Stimulated activated effector memory CD8-positive, alpha-beta T cell treated with anti-CD3 and anti-CD28 coated beads, Interleukin-12 subunit alpha, Interleukin-12 subunit beta, amount 100 ng/mL, for 72 hours (primary cell): Measurements from ENCODE around the gene SNRPD1.
"Not testable (repeated sequence)": the region's sequence is repeated elsewhere in the genome, so short reads cannot be mapped to it uniquely, and the experiment has no call there.

Source experiments
- ATAC-seq: fragments of 150-1000 bp; cut with Tn5 transposase; 2 replicates; pipeline ENCODE4 v1.10.0; 2021
- DNase-seq, 2 donors: peaks; one replicate each; pipeline ENCODE4 v3.0.0; 2021 to 2022; ENCODE audit warnings: low spot score in 2 of 2
- H3K27ac Mint-ChIP-seq: one replicate; pipeline ENCODE4 v1.8.0; 2022; ENCODE audit warnings: mild to moderate bottlenecking, mixed read lengths
- H3K36me3 Mint-ChIP-seq: one replicate; pipeline ENCODE4 v1.8.0; 2022; ENCODE audit warnings: mild to moderate bottlenecking, mixed read lengths
- H3K4me1 Mint-ChIP-seq: one replicate; pipeline ENCODE4 v1.8.0; 2022; ENCODE audit warnings: mixed read lengths
- H3K4me3 Mint-ChIP-seq: one replicate; pipeline ENCODE4 v1.8.0; 2022; ENCODE audit warnings: mild to moderate bottlenecking, mixed read lengths
- H3K9me3 Mint-ChIP-seq: one replicate; pipeline ENCODE4 v1.8.0; 2022; ENCODE audit warnings: mixed read lengths

SNRPD1 gene

DNA sequence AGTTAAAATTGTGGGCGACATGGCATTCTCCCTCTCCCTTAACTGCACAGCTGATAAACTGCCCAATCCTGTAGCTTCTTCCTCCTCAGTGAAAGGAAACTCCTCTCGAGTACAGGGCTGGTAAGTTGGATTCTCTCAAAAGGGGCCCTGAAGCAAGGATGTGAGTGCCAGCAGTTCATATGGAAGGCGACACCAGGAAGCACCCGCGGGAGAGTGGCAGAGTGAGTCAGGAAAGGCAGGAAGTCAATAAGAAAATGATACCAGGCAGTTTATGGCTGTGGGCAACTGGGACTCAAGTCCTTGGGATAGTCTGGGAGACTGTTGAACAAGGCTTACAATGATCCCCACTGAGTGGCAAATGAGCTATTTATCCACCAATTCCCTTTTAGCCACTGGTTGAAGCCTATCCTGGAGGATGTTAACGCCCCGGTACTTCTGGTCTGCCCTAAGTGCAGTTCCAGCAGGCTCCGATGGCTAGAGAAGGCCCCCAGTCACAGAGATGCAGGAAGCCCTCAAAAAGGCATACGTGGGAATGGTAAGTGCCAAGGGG lies 57.7 kb downstream of the SNRPD1 start:
- Mint-ChIP-seq H3K4me1 (peaks cover 5% of the 10 kb centered on the region), H3K4me3 (no peak overlapping the region), H3K27ac (peak overlapping the region; percentile 18), H3K36me3 (peaks cover 12% of the 10 kb centered on the region), H3K9me3 (no peaks in the 10 kb centered on the region)
- ATAC-seq (no peak), DNase-seq (no peak)

GRCh38 chr18:21672521-21673267 lies 60.6 kb downstream of the SNRPD1 start:
- H3K9me3 Mint-ChIP-seq, result no peaks in the 10 kb centered on the region
- H3K27ac Mint-ChIP-seq, result no peak overlapping the region
- H3K4me3 Mint-ChIP-seq, result no peak overlapping the region
- DNase-seq (no peak), ATAC-seq (no peak)
- H3K4me1 Mint-ChIP-seq, result peaks cover 5% of the 10 kb centered on the region
- peaks cover 12% of the 10 kb centered on the region for H3K36me3 Mint-ChIP-seq

DNA sequence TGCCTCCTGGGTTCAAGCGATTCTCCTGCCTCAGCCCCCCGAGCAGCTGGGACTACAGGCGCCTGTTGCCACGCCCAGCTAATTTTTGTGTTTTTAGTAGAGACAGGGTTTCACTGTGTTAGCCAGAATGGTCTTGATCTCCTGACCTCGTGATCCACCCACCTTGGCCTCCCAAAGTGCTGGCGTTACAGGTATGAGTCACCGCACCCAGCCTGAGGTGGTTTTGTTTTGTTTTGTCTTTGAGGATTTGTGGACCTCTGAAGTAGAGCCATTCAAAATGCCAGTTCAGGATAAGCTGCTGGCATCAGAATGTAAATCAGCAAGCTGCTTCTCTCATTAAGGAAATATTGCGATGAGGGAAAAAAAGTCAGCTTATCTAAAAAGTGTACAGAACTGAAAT lies 63.2 kb downstream of the SNRPD1 start:
- not testable (repeated sequence) for H3K4me3 Mint-ChIP-seq, H3K27ac Mint-ChIP-seq, H3K4me1 Mint-ChIP-seq, DNase-seq, H3K9me3 Mint-ChIP-seq
- peak; percentile 60 for ATAC-seq
- H3K36me3 Mint-ChIP-seq, result peaks cover 12% of the 10 kb centered on the region

GRCh38 chr18:21678859-21679258 lies 66.7 kb downstream of the SNRPD1 start:
- DNase-seq, result no peak
- Mint-ChIP-seq H3K27ac (no peak overlapping the region), H3K9me3 (no peaks in the 10 kb centered on the region), H3K4me3 (no peak overlapping the region), H3K4me1 (peaks cover 5% of the 10 kb centered on the region), H3K36me3 (peaks cover 8% of the 10 kb centered on the region)
- no peak for ATAC-seq

GRCh38 chr18:21680161-21680560 lies 68.0 kb downstream of the SNRPD1 start:
- Mint-ChIP-seq H3K27ac (no peak overlapping the region), H3K4me1 (peaks cover 13% of the 10 kb centered on the region), H3K9me3 (no peaks in the 10 kb centered on the region), H3K4me3 (no peak overlapping the region), H3K36me3 (peaks cover 10% of the 10 kb centered on the region)
- no peak for DNase-seq
- no peak for ATAC-seq

DNA sequence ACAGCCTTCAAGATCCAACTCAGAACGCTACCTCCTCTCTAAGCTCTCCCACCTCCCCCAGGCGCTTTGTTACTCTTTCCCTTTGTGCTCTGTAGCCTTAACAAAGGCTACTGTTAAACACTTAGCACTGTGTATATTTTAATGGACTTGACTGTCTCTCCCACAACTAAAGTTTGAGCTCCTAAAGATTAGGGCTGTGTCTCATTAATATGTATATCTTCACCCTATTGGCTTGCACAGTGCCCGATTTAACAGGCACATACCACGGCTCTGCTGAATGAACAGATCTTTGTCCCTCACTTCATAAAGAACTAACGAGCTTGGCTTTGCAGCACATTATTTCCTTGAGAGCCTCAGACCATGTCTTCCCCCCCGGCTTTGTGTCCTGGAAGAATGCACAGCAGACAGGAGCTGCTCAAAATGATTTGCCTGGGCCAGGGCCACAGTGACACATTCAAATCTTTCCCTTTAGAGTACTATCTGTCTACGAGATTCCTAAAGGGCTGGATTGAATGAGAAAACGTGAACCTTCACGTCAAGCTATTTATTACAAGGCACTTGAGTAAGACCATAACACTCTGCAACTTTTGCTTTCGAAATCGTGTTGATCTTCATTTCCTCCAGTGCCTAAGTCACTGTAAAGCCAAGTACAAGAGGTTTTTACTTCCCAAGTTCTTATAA lies 70.4 kb downstream of the SNRPD1 start:
- peaks cover 13% of the 10 kb centered on the region for H3K4me1 Mint-ChIP-seq
- H3K4me3 Mint-ChIP-seq, result no peak overlapping the region
- H3K36me3 Mint-ChIP-seq, result peaks cover 6% of the 10 kb centered on the region
- H3K9me3 Mint-ChIP-seq, result no peaks in the 10 kb centered on the region
- no peak overlapping the region for H3K27ac Mint-ChIP-seq
- ATAC-seq (peak; percentile 86), DNase-seq (no peak)
